Lung (tissue), 12 donors: ENCODE results near the gene OMP. TPM values are rescaled to one million over a fixed set of nuclear protein-coding genes. Genes with fewer than 3 reads are reported as not detected.

Experiments used
- ATAC-seq: fragments of 200-7000 bp; cut with Tn5 transposase; one replicate; pipeline ENCODE4 v1.9.1; 2020; ENCODE audit warnings: moderate number of reproducible peaks; ENCODE audit not compliant: insufficient read depth, low FRiP score
- DNase-seq, 3 donors: peaks; one replicate each; pipeline ENCODE4 v3.0.0-alpha.2; 2013 to 2017
- H3K27ac ChIP-seq, 2 donors: one replicate each; pipeline ENCODE4 v1.5.1; 2013; ENCODE audit warnings: mild to moderate bottlenecking in 2 of 2, moderate library complexity in 2 of 2, control low read depth in 1 of 2, inconsistent platforms in 1 of 2, low read depth in 1 of 2, low read length in 1 of 2
- H3K27me3 ChIP-seq, 3 donors: one replicate each; pipeline ENCODE4 v1.5.1; 2013; ENCODE audit warnings: low read length in 2 of 3; ENCODE audit not compliant: control insufficient read depth in 3 of 3, insufficient read depth in 3 of 3
- H3K36me3 ChIP-seq, 4 donors: one replicate each; pipeline ENCODE4 v1.5.1; 2013; ENCODE audit warnings: low read length in 4 of 4, mild to moderate bottlenecking in 1 of 4, moderate library complexity in 1 of 4; ENCODE audit not compliant: control insufficient read depth in 4 of 4, insufficient read depth in 4 of 4
- H3K4me1 ChIP-seq, 5 donors: one replicate each; pipeline ENCODE4 v1.5.1; 2013; ENCODE audit warnings: low read length in 5 of 5, mild to moderate bottlenecking in 2 of 5, moderate library complexity in 1 of 5; ENCODE audit not compliant: control insufficient read depth in 5 of 5, insufficient read depth in 5 of 5
- H3K4me3 ChIP-seq: one replicate; pipeline ENCODE4 v1.5.1; 2013; ENCODE audit warnings: mild to moderate bottlenecking, control low read depth, moderate library complexity
- H3K9ac ChIP-seq, 2 donors: one replicate each; pipeline ENCODE4 v1.5.1; 2013; ENCODE audit warnings: low read length in 2 of 2, control low read depth in 1 of 2; ENCODE audit not compliant: insufficient read depth in 1 of 2
- H3K9me3 ChIP-seq, 4 donors: one replicate each; pipeline ENCODE4 v1.5.1; 2013; ENCODE audit warnings: low read length in 3 of 4, mild to moderate bottlenecking in 1 of 4, moderate library complexity in 1 of 4; ENCODE audit not compliant: control insufficient read depth in 4 of 4, insufficient read depth in 3 of 4
- WGBS, 2 donors: extraction: QIAGEN DNeasy Blood & Tissue Kit; methylation state at CpG; one replicate each; pipeline ENCODE4 v1.1.7; 2013; 5-methylcytosine and 5-hydroxymethylcytosine counted together
- polyA plus RNA-seq, 2 donors: library from polyadenylated mRNA; stranded (reverse); fragments of 200-250 nt; gene quantifications; one replicate each; pipeline ENCODE4 v1.2.1, GENCODE V29; 2013
- total RNA-seq, 2 donors: library from RNA; depleted of rRNA in 1 of 2; stranded (reverse); fragments of >200 nt in 1 of 2; gene quantifications; one replicate each; pipeline ENCODE4 v1.2.1, GENCODE V29; 2014 to 2021
- TF ChIP-seq, protein P1 (sequence below): IDR thresholded peaks from 2 replicates; pipeline ENCODE4 v1.5.1; 2012; ENCODE audit warnings: mild to moderate bottlenecking; ENCODE audit errors: control extremely low read depth, extremely low read depth
- donor health status: control.
- donor health status: control.
- donor health status: Bipolar disorder and iron deficiency.
- donor health status: healthy.
- donor health status: DM: yes; HTN: yes; CAD: no.

OMP gene
- total and polyA plus RNA-seq, 4 donors, result 0.37 to 0.74 (median 0.61) TPM; not detected in 1

DNA sequence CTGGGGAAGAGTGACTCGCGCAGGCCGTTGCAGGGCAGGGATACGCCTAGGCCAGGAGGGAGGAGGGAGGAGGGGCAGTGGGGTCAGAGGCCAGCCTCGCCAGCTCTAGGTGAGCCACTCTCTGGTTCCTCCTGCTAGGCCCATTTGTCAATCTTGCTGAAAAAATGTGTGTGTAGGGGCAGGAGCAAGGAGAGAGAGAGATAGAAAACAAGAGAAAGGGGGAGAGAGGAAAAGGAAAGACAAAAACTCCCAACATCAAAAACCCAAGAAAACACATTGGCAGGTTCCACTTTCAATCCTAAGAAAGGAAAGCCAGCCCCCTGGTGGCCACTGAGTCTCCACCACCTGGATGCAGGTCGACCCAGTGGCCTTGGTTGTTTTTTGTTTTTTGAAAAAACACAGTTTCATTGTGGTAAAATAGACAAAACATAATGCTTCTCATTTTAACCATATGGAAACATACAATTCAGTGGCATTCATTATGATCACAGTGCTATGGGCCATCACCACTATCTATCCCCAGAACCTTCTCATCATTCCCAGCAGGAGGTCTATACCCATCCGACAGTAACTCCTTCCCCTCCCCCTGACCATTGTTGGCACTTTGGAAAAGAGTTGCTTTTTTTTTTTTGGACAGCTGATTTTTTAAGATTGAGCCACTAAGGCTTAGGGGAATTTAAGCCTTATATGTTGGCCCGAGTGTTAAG lies 10.9 kb downstream of the OMP start:
- no peaks in the 10 kb centered on the region for H3K27me3 ChIP-seq
- H3K27ac ChIP-seq, result no peak overlapping the region
- TF ChIP-seq, protein P1, sequence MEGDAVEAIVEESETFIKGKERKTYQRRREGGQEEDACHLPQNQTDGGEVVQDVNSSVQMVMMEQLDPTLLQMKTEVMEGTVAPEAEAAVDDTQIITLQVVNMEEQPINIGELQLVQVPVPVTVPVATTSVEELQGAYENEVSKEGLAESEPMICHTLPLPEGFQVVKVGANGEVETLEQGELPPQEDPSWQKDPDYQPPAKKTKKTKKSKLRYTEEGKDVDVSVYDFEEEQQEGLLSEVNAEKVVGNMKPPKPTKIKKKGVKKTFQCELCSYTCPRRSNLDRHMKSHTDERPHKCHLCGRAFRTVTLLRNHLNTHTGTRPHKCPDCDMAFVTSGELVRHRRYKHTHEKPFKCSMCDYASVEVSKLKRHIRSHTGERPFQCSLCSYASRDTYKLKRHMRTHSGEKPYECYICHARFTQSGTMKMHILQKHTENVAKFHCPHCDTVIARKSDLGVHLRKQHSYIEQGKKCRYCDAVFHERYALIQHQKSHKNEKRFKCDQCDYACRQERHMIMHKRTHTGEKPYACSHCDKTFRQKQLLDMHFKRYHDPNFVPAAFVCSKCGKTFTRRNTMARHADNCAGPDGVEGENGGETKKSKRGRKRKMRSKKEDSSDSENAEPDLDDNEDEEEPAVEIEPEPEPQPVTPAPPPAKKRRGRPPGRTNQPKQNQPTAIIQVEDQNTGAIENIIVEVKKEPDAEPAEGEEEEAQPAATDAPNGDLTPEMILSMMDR, result no peak
- WGBS, 2 donors, result 79 to 82% methylated on average over 8 of the region's 8 CpGs
- no peaks in the 10 kb centered on the region for H3K9me3 ChIP-seq
- H3K36me3 ChIP-seq, result peaks cover 0 to 5% (median under 1%) of the 10 kb centered on the region in 4 donors
- H3K4me1 ChIP-seq, result peaks cover 0 to 5% (median 0%) of the 10 kb centered on the region in 5 donors
- peak in 2 of 3 donors; percentile 35 to 36 for DNase-seq
- no peak overlapping the region for H3K9ac ChIP-seq
- H3K4me3 ChIP-seq, result no peak overlapping the region
- ATAC-seq, result no peak

DNA sequence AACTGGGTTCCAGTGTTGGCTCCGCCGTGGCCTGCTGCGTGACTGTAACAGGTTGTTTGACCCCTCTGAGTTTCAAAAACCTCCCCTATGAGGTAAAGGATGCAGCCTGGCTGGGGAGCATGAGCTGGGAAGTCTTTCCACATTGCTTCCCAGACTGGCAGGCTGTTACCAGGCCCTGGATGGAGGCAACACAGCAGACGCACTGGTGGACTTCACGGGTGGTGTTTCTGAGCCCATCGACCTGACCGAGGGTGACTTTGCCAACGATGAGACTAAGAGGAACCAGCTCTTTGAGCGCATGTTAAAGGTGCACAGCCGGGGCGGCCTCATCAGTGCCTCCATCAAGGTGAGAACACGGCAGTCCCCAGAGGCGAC lies 11.4 kb downstream of the OMP start:
- peaks cover 0 to 5% (median under 1%) of the 10 kb centered on the region in 4 donors for H3K36me3 ChIP-seq
- H3K9me3 ChIP-seq, result no peaks in the 10 kb centered on the region
- no peak for ATAC-seq
- WGBS, 2 donors, result 95 to 97% methylated on average over 13 of the region's 13 CpGs
- H3K4me3 ChIP-seq, result no peak overlapping the region
- DNase-seq, result no peak
- peaks cover 0 to 5% (median 0%) of the 10 kb centered on the region in 5 donors for H3K4me1 ChIP-seq
- H3K9ac ChIP-seq, result no peak overlapping the region
- no peak overlapping the region for H3K27ac ChIP-seq
- TF ChIP-seq, protein P1, result no peak
- H3K27me3 ChIP-seq, result no peaks in the 10 kb centered on the region

DNA sequence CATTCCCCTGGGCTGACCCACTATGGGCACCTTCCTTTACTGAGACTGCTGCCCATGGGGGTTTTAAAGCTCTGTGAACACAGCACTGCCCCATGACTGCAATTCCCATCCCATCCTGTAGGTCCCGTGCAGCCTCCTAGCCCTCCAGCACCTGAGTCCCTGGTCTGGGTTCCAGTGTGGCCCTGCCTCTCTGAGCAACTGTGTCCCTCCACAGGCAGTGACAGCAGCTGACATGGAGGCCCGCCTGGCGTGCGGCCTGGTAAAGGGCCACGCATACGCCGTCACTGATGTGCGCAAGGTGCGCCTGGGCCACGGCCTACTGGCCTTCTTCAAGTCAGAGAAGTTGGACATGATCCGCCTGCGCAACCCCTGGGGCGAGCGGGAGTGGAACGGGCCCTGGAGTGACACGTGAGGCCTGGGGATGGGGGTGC lies 12.6 kb downstream of the OMP start:
- no peak overlapping the region for H3K4me3 ChIP-seq
- H3K9ac ChIP-seq, result no peak overlapping the region
- H3K27me3 ChIP-seq, result no peaks in the 10 kb centered on the region
- H3K9me3 ChIP-seq, result no peaks in the 10 kb centered on the region
- DNase-seq, result no peak
- H3K36me3 ChIP-seq, result peaks cover 0 to 5% (median under 1%) of the 10 kb centered on the region in 4 donors
- peaks cover 0 to 5% (median 0%) of the 10 kb centered on the region in 5 donors for H3K4me1 ChIP-seq
- no peak for ATAC-seq
- TF ChIP-seq, protein P1, result no peak
- no peak overlapping the region for H3K27ac ChIP-seq
- 97% methylated on average over 16 of the region's 16 CpGs for WGBS, 2 donors
